DND-41 (cell line): ENCODE measurements around the gene CD81.

Experiments used
- EZH2 ChIP-seq: IDR thresholded peaks from 3 replicates; pipeline ENCODE4 v1.6.1; 2012; ENCODE audit warnings: borderline replicate concordance, low read depth, mild to moderate bottlenecking, moderate library complexity, low read length, inconsistent platforms; ENCODE audit not compliant: severe bottlenecking
- TF ChIP-seq, protein P1 (sequence below): IDR thresholded peaks from 2 replicates; pipeline ENCODE4 v1.5.1; 2012; ENCODE audit warnings: borderline replicate concordance, low read length, moderate library complexity, mild to moderate bottlenecking; ENCODE audit not compliant: poor library complexity, severe bottlenecking; ENCODE audit errors: extremely low read depth

GRCh38 chr11:2432171-2432621, 55.1 kb downstream of the CD81 start:
- TF ChIP-seq, protein P1, sequence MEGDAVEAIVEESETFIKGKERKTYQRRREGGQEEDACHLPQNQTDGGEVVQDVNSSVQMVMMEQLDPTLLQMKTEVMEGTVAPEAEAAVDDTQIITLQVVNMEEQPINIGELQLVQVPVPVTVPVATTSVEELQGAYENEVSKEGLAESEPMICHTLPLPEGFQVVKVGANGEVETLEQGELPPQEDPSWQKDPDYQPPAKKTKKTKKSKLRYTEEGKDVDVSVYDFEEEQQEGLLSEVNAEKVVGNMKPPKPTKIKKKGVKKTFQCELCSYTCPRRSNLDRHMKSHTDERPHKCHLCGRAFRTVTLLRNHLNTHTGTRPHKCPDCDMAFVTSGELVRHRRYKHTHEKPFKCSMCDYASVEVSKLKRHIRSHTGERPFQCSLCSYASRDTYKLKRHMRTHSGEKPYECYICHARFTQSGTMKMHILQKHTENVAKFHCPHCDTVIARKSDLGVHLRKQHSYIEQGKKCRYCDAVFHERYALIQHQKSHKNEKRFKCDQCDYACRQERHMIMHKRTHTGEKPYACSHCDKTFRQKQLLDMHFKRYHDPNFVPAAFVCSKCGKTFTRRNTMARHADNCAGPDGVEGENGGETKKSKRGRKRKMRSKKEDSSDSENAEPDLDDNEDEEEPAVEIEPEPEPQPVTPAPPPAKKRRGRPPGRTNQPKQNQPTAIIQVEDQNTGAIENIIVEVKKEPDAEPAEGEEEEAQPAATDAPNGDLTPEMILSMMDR = no peak
- TF ChIP-seq EZH2 = no peak
